OCI-LY3 (cell line): ENCODE measurements around the gene NDUFS8.

ENCODE experiments used
- EZH2phosphoT487 ChIP-seq: fragments of 200-600 bp; shearing (Covaris generic); IDR thresholded peaks from 2 replicates; pipeline ENCODE4 v1.6.1; 2018; ENCODE audit warnings: antibody characterized with exemption, mixed run types, low read depth
- TF ChIP-seq, protein P1 (sequence below): fragments of 200-600, 300-600 bp; sonication (generic); IDR thresholded peaks from 2 replicates; pipeline ENCODE4 v1.5.1; 2014; ENCODE audit warnings: antibody characterized with exemption, low read length, low read depth

GRCh38 chr11:68043029-68043348 is 12.5 kb downstream of the NDUFS8 start:
- TF ChIP-seq, protein P1, sequence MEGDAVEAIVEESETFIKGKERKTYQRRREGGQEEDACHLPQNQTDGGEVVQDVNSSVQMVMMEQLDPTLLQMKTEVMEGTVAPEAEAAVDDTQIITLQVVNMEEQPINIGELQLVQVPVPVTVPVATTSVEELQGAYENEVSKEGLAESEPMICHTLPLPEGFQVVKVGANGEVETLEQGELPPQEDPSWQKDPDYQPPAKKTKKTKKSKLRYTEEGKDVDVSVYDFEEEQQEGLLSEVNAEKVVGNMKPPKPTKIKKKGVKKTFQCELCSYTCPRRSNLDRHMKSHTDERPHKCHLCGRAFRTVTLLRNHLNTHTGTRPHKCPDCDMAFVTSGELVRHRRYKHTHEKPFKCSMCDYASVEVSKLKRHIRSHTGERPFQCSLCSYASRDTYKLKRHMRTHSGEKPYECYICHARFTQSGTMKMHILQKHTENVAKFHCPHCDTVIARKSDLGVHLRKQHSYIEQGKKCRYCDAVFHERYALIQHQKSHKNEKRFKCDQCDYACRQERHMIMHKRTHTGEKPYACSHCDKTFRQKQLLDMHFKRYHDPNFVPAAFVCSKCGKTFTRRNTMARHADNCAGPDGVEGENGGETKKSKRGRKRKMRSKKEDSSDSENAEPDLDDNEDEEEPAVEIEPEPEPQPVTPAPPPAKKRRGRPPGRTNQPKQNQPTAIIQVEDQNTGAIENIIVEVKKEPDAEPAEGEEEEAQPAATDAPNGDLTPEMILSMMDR: no peak
- no peak for TF ChIP-seq EZH2phosphoT487
